Transverse colon (tissue), 4 donors: ENCODE measurements around the gene CFAP54. TPM values are rescaled to one million over a fixed set of nuclear protein-coding genes. Genes with fewer than 3 reads are reported as not detected.

Source experiments
- DNase-seq: peaks from one replicate; pipeline ENCODE4 v3.0.0-alpha.2; 2019
- H3K27ac ChIP-seq, 4 donors: fragments of 200-600 bp; sonication (generic); 2 replicates each; pipeline ENCODE4 v1.5.1; 2016 to 2018; ENCODE audit warnings: inconsistent platforms in 4 of 4
- H3K27me3 ChIP-seq: fragments of 200-600 bp; sonication (generic); 2 replicates; pipeline ENCODE4 v1.5.1; 2017; ENCODE audit warnings: inconsistent platforms
- H3K36me3 ChIP-seq, 4 donors: fragments of 200-600 bp; sonication (generic); 2 replicates each; pipeline ENCODE4 v1.5.1; 2017 to 2019; ENCODE audit warnings: inconsistent platforms in 4 of 4
- H3K4me1 ChIP-seq, 4 donors: fragments of 200-600 bp; sonication (generic); 2 replicates each; pipeline ENCODE4 v1.5.1; 2017 to 2020; ENCODE audit warnings: inconsistent platforms in 4 of 4
- H3K4me3 ChIP-seq, 4 donors: fragments of 200-600 bp; sonication (generic); 1 replicate in 1 of 4; 2 replicates in 3 of 4; pipeline versions ENCODE4 v1.5.1 to v1.6.1; 2017 to 2019; ENCODE audit warnings: inconsistent platforms in 4 of 4
- H3K9me3 ChIP-seq, 2 donors: fragments of 200-600 bp; sonication (generic); 2 replicates each; pipeline ENCODE4 v1.5.1; 2017 to 2019; ENCODE audit warnings: inconsistent platforms in 2 of 2
- CTCF ChIP-seq, 5 experiments: fragments of 200-600 bp in 3 of 5; fragments of 450-650 bp in 2 of 5; sonication (generic) in 3 of 5; IDR thresholded peaks; 1 replicate in 2 of 5; 2 replicates in 3 of 5; pipeline ENCODE4 v1.5.1; 2016 to 2017; ENCODE audit warnings: antibody characterized with exemption in 5 of 5, inconsistent platforms in 3 of 5, mild to moderate bottlenecking in 2 of 5, moderate library complexity in 1 of 5
- EP300 ChIP-seq: sonication (generic); formaldehyde crosslinking; IDR thresholded peaks from one replicate; pipeline ENCODE4 v1.6.1; 2017; ENCODE audit warnings: antibody characterized with exemption, low read depth
- POLR2A ChIP-seq: fragments of 450-650 bp; IDR thresholded peaks from one replicate; pipeline ENCODE4 v1.6.1; 2016; ENCODE audit warnings: antibody characterized with exemption, mild to moderate bottlenecking, moderate library complexity
- POLR2AphosphoS5 ChIP-seq, 3 donors: sonication (generic); formaldehyde crosslinking; IDR thresholded peaks; one replicate each; pipeline ENCODE4 v1.6.1; 2016; ENCODE audit warnings: antibody characterized with exemption in 3 of 3
- WGBS, 2 donors: methylation state at CpG; one replicate each; pipeline ENCODE4 v1.1.5; 2018; ENCODE audit warnings: low coverage in 1 of 2; 5-methylcytosine and 5-hydroxymethylcytosine counted together
- in situ Hi-C, 4 donors: fragments of 200-750 bp; cut with MboI; loops; one replicate each; pipeline versions ENCODE4 v1.15.0 to v1.15.1; 2017; ENCODE audit warnings: low sequenced_read_pairs in 3 of 4, low pct_ligation_motif_present in 1 of 4, low pct_unique_long_range_greater_than_20kb in 1 of 4
- intact Hi-C: fragments of 100-400 bp; cut with DNase I; formaldehyde crosslinking; loops from one replicate; pipeline ENCODE4 v1.15.1; 2023; ENCODE audit warnings: low total_unique reads
- total RNA-seq, 4 donors: library from RNA; depleted of rRNA; stranded (reverse); fragments of >200 nt; gene quantifications; one replicate each; pipeline ENCODE4 v1.1.0, GENCODE V29; 2016

Gene CFAP54
- total RNA-seq, 4 donors from 2014 or later = 0.14 to 22.3 (median 2.1) TPM; not detected in 1

GRCh38 chr12:96529912-96530311 is 40.5 kb downstream of the CFAP54 start:
- TF ChIP-seq CTCF (IDR thresholded peaks at IDR 0.05) (no peak), POLR2AphosphoS5 (IDR thresholded peaks at IDR 0.05) (no peak), POLR2A (no peak), EP300 (no peak)
- WGBS, 2 donors = 67 to 71% methylated on average over 6 to 7 of the region's 7 CpGs
- in situ Hi-C loops (no loop called here), intact Hi-C loops (no loop called here)
- no peak for DNase-seq
- Histone ChIP-seq H3K4me1 (no peaks in the 10 kb centered on the region), H3K9me3 (no peaks in the 10 kb centered on the region), H3K27ac (no peak overlapping the region), H3K36me3 (no peaks in the 10 kb centered on the region), H3K27me3 (no peaks in the 10 kb centered on the region), H3K4me3 (no peak overlapping the region)

GRCh38 chr12:96534339-96534738 is 45.0 kb downstream of the CFAP54 start:
- no peak overlapping the region for H3K4me3 ChIP-seq
- intact Hi-C loops = no loop called here
- H3K36me3 ChIP-seq = no peaks in the 10 kb centered on the region
- no peaks in the 10 kb centered on the region for H3K9me3 ChIP-seq
- TF ChIP-seq POLR2AphosphoS5 (IDR thresholded peaks at IDR 0.05) (no peak), POLR2A (no peak), CTCF (IDR thresholded peaks at IDR 0.05) (no peak), EP300 (no peak)
- H3K27ac ChIP-seq = no peak overlapping the region
- no peak for DNase-seq
- in situ Hi-C loops = no loop called here
- H3K27me3 ChIP-seq = no peaks in the 10 kb centered on the region
- 68 to 79% methylated on average over 4 of the region's 4 CpGs for WGBS, 2 donors
- H3K4me1 ChIP-seq = no peaks in the 10 kb centered on the region

- Histone ChIP-seq H3K4me3 (no peak overlapping the region), H3K4me1 (no peaks in the 10 kb centered on the region), H3K36me3 (no peaks in the 10 kb centered on the region), H3K27me3 (no peaks in the 10 kb centered on the region), H3K27ac (no peak overlapping the region), H3K9me3 (no peaks in the 10 kb centered on the region)
- no peak for DNase-seq
- WGBS, 2 donors = 25 to 49% methylated on average over 2 of the region's 2 CpGs
- in situ Hi-C loops = no loop called here
- intact Hi-C loops = no loop called here
- no peak for TF ChIP-seq CTCF (IDR thresholded peaks at IDR 0.05)
- TF ChIP-seq POLR2A = no peak
- no peak for TF ChIP-seq EP300
- no peak for TF ChIP-seq POLR2AphosphoS5 (IDR thresholded peaks at IDR 0.05)
Measured at GRCh38 chr12:96548384-96548783, 59.0 kb downstream of the CFAP54 start.

- intact Hi-C loops = no loop called here
Measured at GRCh38 chr12:96549341-96549740, 60.0 kb downstream of the CFAP54 start.

More at GRCh38 chr12:96549341-96549740, 60.0 kb downstream of the CFAP54 start:
- in situ Hi-C loops = no loop called here
- no peak for DNase-seq
- no peaks in the 10 kb centered on the region for H3K27me3 ChIP-seq
- no peaks in the 10 kb centered on the region for H3K36me3 ChIP-seq
- no peaks in the 10 kb centered on the region for H3K4me1 ChIP-seq
- no peak overlapping the region for H3K4me3 ChIP-seq
- no peak for TF ChIP-seq POLR2A
- TF ChIP-seq EP300 = no peak
- TF ChIP-seq POLR2AphosphoS5 (IDR thresholded peaks at IDR 0.05) = no peak
- TF ChIP-seq CTCF (IDR thresholded peaks at IDR 0.05) = no peak
- no peak overlapping the region for H3K27ac ChIP-seq
- no peaks in the 10 kb centered on the region for H3K9me3 ChIP-seq
- 49 to 54% methylated on average over 2 of the region's 2 CpGs for WGBS, 2 donors
